MM.1S (cell line): ENCODE data around the gene STARD9.

Experiments
- DNase-seq: peaks from one replicate; pipeline ENCODE4 v3.0.0-alpha.2; 2015
- H2AFZ ChIP-seq: fragments of 300-600 bp; sonication (generic); 2 replicates; pipeline ENCODE4 v1.6.0; 2016; ENCODE audit warnings: antibody characterized with exemption, low read length
- H3F3A ChIP-seq: fragments of 300-600 bp; sonication (generic); 2 replicates; pipeline ENCODE4 v1.6.1; 2016; ENCODE audit warnings: mild to moderate bottlenecking, antibody characterized with exemption, low read length, moderate library complexity, mixed read lengths; ENCODE audit not compliant: insufficient read depth
- H3K27ac ChIP-seq: fragments of 300-600 bp; sonication (generic); 2 replicates; pipeline ENCODE4 v1.5.1; 2016; ENCODE audit warnings: mild to moderate bottlenecking, low read length
- H3K27me3 ChIP-seq: fragments of 300-600 bp; sonication (generic); replicated peaks from 2 replicates; pipeline ENCODE4 v1.6.0; 2016; ENCODE audit warnings: low read length; ENCODE audit not compliant: insufficient read depth
- H3K36me3 ChIP-seq: fragments of 300-600 bp; sonication (generic); replicated peaks from 2 replicates; pipeline ENCODE4 v1.6.1; 2016; ENCODE audit warnings: mild to moderate bottlenecking, low read length, mixed read lengths; ENCODE audit not compliant: insufficient read depth
- H3K4me1 ChIP-seq: fragments of 300-600 bp; sonication (generic); 2 replicates; pipeline ENCODE4 v1.6.1; 2016; ENCODE audit warnings: low read length, mixed read lengths
- H3K4me2 ChIP-seq: fragments of 300-600 bp; sonication (generic); 2 replicates; pipeline ENCODE4 v1.6.0; 2016; ENCODE audit warnings: low read depth, low read length
- H3K4me3 ChIP-seq: fragments of 300-600 bp; sonication (generic); 2 replicates; pipeline ENCODE4 v1.5.1; 2016; ENCODE audit warnings: low read length, mixed read lengths
- H3K79me2 ChIP-seq: fragments of 300-600 bp; sonication (generic); 2 replicates; pipeline ENCODE4 v1.6.1; 2016; ENCODE audit warnings: mixed run types, low read length, mixed read lengths
- H3K9ac ChIP-seq: fragments of 300-600 bp; sonication (generic); 2 replicates; pipeline ENCODE4 v1.6.1; 2016; ENCODE audit warnings: low read length, mixed read lengths
- H3K9me2 ChIP-seq: fragments of 300-600 bp; sonication (generic); replicated peaks from 2 replicates; pipeline ENCODE4 v1.6.1; 2016; ENCODE audit warnings: mild to moderate bottlenecking, low read length, mixed read lengths; ENCODE audit not compliant: insufficient read depth
- H3K9me3 ChIP-seq: fragments of 300-600 bp; sonication (generic); replicated peaks from 2 replicates; pipeline ENCODE4 v1.6.1; 2016; ENCODE audit warnings: mild to moderate bottlenecking, low read length, mixed read lengths; ENCODE audit not compliant: insufficient read depth
- H4K20me1 ChIP-seq: fragments of 300-600 bp; sonication (generic); 2 replicates; pipeline ENCODE4 v1.6.1; 2016; ENCODE audit warnings: mild to moderate bottlenecking, low read length, moderate library complexity, mixed read lengths; ENCODE audit not compliant: insufficient read depth
- EZH2 ChIP-seq: fragments of 300-600 bp; sonication (generic); optimal IDR thresholded peaks from 2 replicates; pipeline ENCODE3; 2017; ENCODE audit warnings: low read depth, mild to moderate bottlenecking, antibody characterized with exemption, low read length, mixed read lengths
- EZH2phosphoT487 ChIP-seq: fragments of 300-600 bp; sonication (generic); IDR thresholded peaks from 2 replicates; pipeline ENCODE4 v1.6.1; 2018; ENCODE audit warnings: antibody characterized with exemption, low read length
- TF ChIP-seq, protein P1 (sequence below): fragments of 300-600 bp; sonication (generic); IDR thresholded peaks from 2 replicates; pipeline ENCODE4 v1.5.1; 2016; ENCODE audit warnings: antibody characterized with exemption, low read length, mixed read lengths

The STARD9 gene

DNA sequence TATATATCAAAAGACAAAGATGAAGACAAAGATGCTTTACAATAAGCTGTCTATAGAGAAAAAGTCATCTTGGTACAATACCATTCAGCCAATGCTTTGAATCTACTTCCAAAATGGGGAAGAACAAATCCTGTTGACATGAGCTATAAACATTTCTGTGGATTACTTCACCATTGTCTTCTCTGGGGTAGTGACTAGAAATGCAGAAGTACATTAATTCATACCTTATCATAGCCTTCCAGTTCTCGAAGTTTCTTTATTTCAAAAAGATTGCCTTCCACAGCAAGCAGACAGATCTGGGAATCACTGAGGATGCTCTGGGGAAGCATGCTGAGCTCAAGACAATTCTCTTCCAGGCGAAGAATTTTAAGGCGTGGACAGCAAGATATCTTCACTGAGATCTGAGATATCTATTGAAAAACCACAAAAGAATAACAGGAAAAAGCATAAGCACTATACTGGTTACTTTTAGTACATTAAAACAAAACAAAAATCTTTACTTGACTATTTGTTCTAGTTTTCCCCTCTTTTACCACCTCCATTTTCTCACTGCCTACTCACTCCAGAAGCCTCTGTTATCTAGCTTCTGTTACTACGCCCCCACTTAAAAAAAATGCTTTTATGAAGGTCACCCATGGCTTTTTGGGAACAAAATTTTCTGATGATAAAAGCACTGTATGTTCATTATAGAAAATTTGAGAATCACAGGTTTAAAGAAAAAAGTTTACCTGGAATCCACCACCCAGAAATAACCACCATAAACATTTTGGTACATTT, 30.4 kb upstream of the STARD9 start:
- H3K4me3 ChIP-seq: no peak overlapping the region
- no peaks in the 10 kb centered on the region for H3K9me3 ChIP-seq
- no peak overlapping the region for H3K9ac ChIP-seq
- H3F3A ChIP-seq: peaks cover 14% of the 10 kb centered on the region
- H3K9me2 ChIP-seq: no peaks in the 10 kb centered on the region
- no peaks in the 10 kb centered on the region for H4K20me1 ChIP-seq
- no peak overlapping the region for H2AFZ ChIP-seq
- DNase-seq: no peak
- no peaks in the 10 kb centered on the region for H3K27me3 ChIP-seq
- H3K27ac ChIP-seq: no peak overlapping the region
- TF ChIP-seq EZH2phosphoT487 (no peak), EZH2 (no peak)
- TF ChIP-seq, protein P1, sequence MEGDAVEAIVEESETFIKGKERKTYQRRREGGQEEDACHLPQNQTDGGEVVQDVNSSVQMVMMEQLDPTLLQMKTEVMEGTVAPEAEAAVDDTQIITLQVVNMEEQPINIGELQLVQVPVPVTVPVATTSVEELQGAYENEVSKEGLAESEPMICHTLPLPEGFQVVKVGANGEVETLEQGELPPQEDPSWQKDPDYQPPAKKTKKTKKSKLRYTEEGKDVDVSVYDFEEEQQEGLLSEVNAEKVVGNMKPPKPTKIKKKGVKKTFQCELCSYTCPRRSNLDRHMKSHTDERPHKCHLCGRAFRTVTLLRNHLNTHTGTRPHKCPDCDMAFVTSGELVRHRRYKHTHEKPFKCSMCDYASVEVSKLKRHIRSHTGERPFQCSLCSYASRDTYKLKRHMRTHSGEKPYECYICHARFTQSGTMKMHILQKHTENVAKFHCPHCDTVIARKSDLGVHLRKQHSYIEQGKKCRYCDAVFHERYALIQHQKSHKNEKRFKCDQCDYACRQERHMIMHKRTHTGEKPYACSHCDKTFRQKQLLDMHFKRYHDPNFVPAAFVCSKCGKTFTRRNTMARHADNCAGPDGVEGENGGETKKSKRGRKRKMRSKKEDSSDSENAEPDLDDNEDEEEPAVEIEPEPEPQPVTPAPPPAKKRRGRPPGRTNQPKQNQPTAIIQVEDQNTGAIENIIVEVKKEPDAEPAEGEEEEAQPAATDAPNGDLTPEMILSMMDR: no peak
- H3K36me3 ChIP-seq: peaks cover 4% of the 10 kb centered on the region; the same call in 1 of the 2 replicates
- no peak overlapping the region for H3K4me2 ChIP-seq
- peaks cover 16% of the 10 kb centered on the region; the same call in 1 of the 2 replicates for H3K4me1 ChIP-seq
- peaks cover 43% of the 10 kb centered on the region for H3K79me2 ChIP-seq

DNA sequence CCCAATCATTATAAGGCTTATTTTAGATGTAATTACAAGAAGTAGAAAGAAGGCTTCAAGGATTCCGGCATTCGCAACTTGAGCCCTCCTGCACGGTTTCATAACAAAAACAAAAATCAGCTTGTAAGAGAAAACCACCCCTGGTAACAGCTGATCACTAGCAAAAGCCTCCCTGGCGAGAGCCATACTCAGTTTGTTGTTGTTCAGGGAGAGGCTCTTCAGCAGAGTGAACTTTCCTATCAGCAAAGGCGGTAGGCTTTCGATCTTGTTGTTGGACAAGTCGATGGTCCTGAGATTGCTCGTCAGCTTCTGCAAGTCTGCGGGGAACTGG, 27.5 kb upstream of the STARD9 start:
- Histone ChIP-seq H3K27ac (peak overlapping the region; percentile 72), H3K9ac (peak overlapping the region; percentile 96), H2AFZ (peak overlapping the region; percentile 73), H3K4me2 (peak overlapping the region; percentile 89), H4K20me1 (0 out of 2 replicates have a peak, but pooled peaks cover 5% of the 10 kb centered on the region), H3K9me2 (no peaks in the 10 kb centered on the region), H3K4me3 (peak overlapping the region; percentile 88), H3K79me2 (peaks cover 69% of the 10 kb centered on the region), H3K9me3 (no peaks in the 10 kb centered on the region), H3K4me1 (peaks cover 33% of the 10 kb centered on the region), H3K36me3 (0 out of 2 replicates have a peak, but pooled peaks cover 4% of the 10 kb centered on the region), H3K27me3 (no peaks in the 10 kb centered on the region), H3F3A (peaks cover 26% of the 10 kb centered on the region)
- TF ChIP-seq, protein P1: no peak
- TF ChIP-seq EZH2: no peak
- TF ChIP-seq EZH2phosphoT487: no peak
- DNase-seq: peak; percentile 38

DNA sequence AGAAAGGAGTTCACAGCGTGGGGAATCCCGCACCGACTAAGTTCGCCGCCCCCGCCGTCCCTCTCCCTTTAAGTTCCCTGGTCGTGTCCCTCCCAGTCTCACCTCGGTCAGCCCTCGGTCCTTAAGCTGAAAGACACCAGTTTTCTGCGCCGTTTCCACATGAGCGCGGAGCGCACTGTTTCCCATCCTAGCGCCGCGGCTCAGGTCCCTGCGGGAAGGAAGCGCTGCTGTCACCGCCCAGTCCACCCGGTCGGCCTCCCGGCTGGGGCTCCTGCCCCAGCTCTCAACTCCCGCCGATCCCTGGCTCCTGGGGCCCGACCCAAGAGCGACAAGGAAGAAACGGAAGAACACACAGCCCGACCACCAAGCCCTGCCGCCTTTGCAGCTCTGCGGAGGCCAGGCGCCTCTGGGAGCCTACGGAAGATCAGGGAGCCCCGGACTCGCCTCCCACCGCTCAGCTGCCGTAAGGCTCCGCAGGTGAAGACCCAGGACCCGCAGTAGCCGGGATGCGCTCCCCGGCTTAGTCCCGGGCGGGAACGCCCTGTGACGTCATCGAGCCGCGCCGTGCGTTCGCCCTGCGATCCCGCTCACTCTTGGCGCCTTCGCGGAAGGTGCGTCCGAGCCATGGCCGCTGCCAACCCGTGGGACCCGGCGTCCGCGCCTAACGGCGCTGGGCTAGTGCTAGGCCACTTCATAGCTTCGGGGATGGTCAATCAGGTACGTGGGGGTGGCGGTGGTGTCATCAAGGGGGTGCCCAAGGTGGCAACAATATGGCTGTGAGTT, 27.0 kb upstream of the STARD9 start, which contains the start of the genes HAUS2 and LRRC57:
TSS of gene HAUS2 (plus strand) at position 590 of the 783 bp plus-strand sequence. CDS start at position 625, 35 bp downstream.
TSS of gene LRRC57 (minus strand) at position 545 of the 783 bp plus-strand sequence. CDS start at position 186, 359 bp downstream.
- peak; percentile 93 for DNase-seq
- H3K4me2 ChIP-seq: peak within 1 kb of the TSS; percentile 89
- no peaks in the 10 kb centered on the region for H3K9me3 ChIP-seq
- 0 out of 2 replicates have a peak, but pooled peaks cover 4% of the 10 kb centered on the region for H3K36me3 ChIP-seq
- H3K9me2 ChIP-seq: no peaks in the 10 kb centered on the region
- TF ChIP-seq EZH2: no peak
- TF ChIP-seq, protein P1: no peak
- H3F3A ChIP-seq: peaks cover 26% of the 10 kb centered on the region
- peak within 1 kb of the TSS; percentile 88 for H3K4me3 ChIP-seq
- H3K79me2 ChIP-seq: peaks cover 75% of the 10 kb centered on the region
- no peaks in the 10 kb centered on the region for H3K27me3 ChIP-seq
- H3K9ac ChIP-seq: peak within 1 kb of the TSS; percentile 96
- H3K4me1 ChIP-seq: peaks cover 33% of the 10 kb centered on the region
- peak within 1 kb of the TSS; percentile 72 for H3K27ac ChIP-seq
- H4K20me1 ChIP-seq: peaks cover 5% of the 10 kb centered on the region; the same call in 1 of the 2 replicates
- peak within 1 kb of the TSS; percentile 73 for H2AFZ ChIP-seq
